GM12891 (cell line): ENCODE measurements around the gene PXDC1.

Source experiments
- DNase-seq: peaks from one replicate; pipeline ENCODE4 v3.0.0; 2011; ENCODE audit warnings: low spot score; ENCODE audit not compliant: insufficient read length
- FAIRE-seq: peaks from 2 replicates; lab custom pipeline; 2011; peaks lifted over from hg19 to GRCh38; lab: Jason Lieb, UNC
- PAX5 ChIP-seq: IDR thresholded peaks from 2 replicates; pipeline ENCODE4 v1.6.1; 2011; ENCODE audit warnings: low read length, moderate library complexity, mild to moderate bottlenecking; ENCODE audit not compliant: insufficient read depth, severe bottlenecking
- POLR2A ChIP-seq: IDR thresholded peaks from 2 replicates; pipeline ENCODE4 v1.6.1; 2011; ENCODE audit warnings: low read depth, low read length, control low read depth
- POLR2AphosphoS5 ChIP-seq: IDR thresholded peaks from 2 replicates; pipeline ENCODE4 v1.6.1; 2011; ENCODE audit warnings: low read depth, low read length, control low read depth
- POU2F2 ChIP-seq: IDR thresholded peaks from 2 replicates; pipeline ENCODE4 v1.6.1; 2011; ENCODE audit warnings: low read depth, mild to moderate bottlenecking, control low read depth, low read length, moderate library complexity
- SPI1 ChIP-seq: IDR thresholded peaks from 2 replicates; pipeline ENCODE4 v1.6.1; 2011; ENCODE audit warnings: low read depth, low read length, control low read depth
- TAF1 ChIP-seq: IDR thresholded peaks from 2 replicates; pipeline ENCODE4 v1.6.1; 2011; ENCODE audit warnings: low read depth, low read length, control low read depth

PXDC1 gene

GRCh38 chr6:3742426-3743344 is 8.8 kb downstream of the PXDC1 start:
- peak; percentile 82 for FAIRE-seq
- TF ChIP-seq SPI1 (0 out of 2 replicates have a peak, but pooled peaks have one; percentile 13), POU2F2 (no peak)
- peak; percentile 75 for DNase-seq

GRCh38 chr6:3742076-3742425 is 9.5 kb downstream of the PXDC1 start:
- FAIRE-seq = no peak
- no peak for DNase-seq
- TF ChIP-seq TAF1 = no peak
- no peak for TF ChIP-seq POLR2A
- no peak for TF ChIP-seq POU2F2
- no peak for TF ChIP-seq SPI1
- TF ChIP-seq PAX5 = no peak
- TF ChIP-seq POLR2AphosphoS5 = no peak

GRCh38 chr6:3741477-3741871 is 10.0 kb downstream of the PXDC1 start:
- DNase-seq = no peak
- TF ChIP-seq SPI1 (no peak), PAX5 (no peak), POLR2AphosphoS5 (no peak), TAF1 (no peak), POU2F2 (no peak)
- no peak for FAIRE-seq

GRCh38 chr6:3740551-3741476 is 10.7 kb downstream of the PXDC1 start:
- DNase-seq = no peak
- FAIRE-seq = no peak
- TF ChIP-seq POU2F2 (no peak), TAF1 (no peak), PAX5 (no peak), SPI1 (no peak), POLR2AphosphoS5 (no peak), POLR2A (no peak)

GRCh38 chr6:3739311-3739897 is 12.1 kb downstream of the PXDC1 start:
- DNase-seq (no peak), FAIRE-seq (no peak)
- no peak for TF ChIP-seq TAF1
- no peak for TF ChIP-seq SPI1
- no peak for TF ChIP-seq POLR2AphosphoS5
- no peak for TF ChIP-seq POU2F2
- TF ChIP-seq POLR2A = no peak

- no peak for TF ChIP-seq TAF1
- TF ChIP-seq SPI1 = no peak
- TF ChIP-seq POLR2A = no peak
- no peak for TF ChIP-seq POU2F2
- TF ChIP-seq POLR2AphosphoS5 = no peak
- no peak for TF ChIP-seq PAX5
- DNase-seq = no peak
- FAIRE-seq = no peak
These were observed 13.0 kb downstream of the PXDC1 start for GRCh38 chr6:3738381-3739131.

- TF ChIP-seq TAF1 = no peak
- TF ChIP-seq POLR2AphosphoS5 = no peak
- TF ChIP-seq SPI1 = no peak
- no peak for TF ChIP-seq POU2F2
- no peak for TF ChIP-seq POLR2A
- no peak for TF ChIP-seq PAX5
- no peak for FAIRE-seq
- DNase-seq = no peak
These were observed 13.7 kb downstream of the PXDC1 start for GRCh38 chr6:3737831-3738210.

GRCh38 chr6:3737149-3737830 is 14.2 kb downstream of the PXDC1 start:
- no peak for DNase-seq
- FAIRE-seq = no peak
- TF ChIP-seq SPI1 (no peak), PAX5 (no peak), TAF1 (no peak), POLR2AphosphoS5 (no peak), POLR2A (no peak), POU2F2 (no peak)
